ENCODE measurements around the gene ULK4.

Gene ULK4

DNA sequence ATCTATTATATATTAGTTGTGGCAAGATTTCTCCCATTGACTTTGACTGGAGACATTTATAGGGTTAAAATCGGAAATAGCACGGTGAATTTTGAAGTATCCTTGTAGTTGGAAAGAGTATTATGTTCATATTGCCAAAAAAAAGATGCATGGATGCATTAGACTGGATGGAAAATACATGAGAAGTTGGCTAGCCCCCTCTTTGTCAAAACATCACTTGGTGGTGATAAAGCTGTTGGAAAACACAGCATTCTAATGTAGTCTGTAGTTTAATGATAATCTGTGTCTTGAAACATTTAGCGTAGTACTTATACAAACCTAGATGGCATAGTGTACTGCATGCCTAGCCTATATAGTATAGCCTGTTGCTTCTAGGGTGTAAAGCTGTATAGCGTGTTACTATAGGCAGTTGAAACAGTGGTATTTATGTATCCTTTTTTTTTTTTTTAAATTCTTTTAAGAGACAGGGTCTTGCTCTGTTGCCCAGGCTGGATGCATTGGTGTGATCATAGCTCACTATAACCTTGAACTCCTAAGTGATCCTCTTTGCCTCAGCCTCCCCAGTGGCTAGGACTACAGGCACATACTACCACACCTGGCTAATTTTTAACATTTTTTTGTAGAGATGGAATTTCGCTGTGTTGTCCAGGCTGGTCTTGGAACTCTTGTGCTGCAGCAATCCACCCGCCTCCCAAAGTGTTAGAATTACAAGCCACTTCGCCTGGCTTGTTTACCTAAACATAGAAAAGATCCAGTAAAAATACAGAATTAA lies 740.8 kb downstream of the ULK4 start:
- in situ Hi-C loops (cut with HindIII; ENCODE audit: low pct_ligation_motif_present, low pct_unique_long_range_greater_than_20kb, low sequenced_read_pairs) = no loop called here
- no peak for DNase-seq

DNA sequence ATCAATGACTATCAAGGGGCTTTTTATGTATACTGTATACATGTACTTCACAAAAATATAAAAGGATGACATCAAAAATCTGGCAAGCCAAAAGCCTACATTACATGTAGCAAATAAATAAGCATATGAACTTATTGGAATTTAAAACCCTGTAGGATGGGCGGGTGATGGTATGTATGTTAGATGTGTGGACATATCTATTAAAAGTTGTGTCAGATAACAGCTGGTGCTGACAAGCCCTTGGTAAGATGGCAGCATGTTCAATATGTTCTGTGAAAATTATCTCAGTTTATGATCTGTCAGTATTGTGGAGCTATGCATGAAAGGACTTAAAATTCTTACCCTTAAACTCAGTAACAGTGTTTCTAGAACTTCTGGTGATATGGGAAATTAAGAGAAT lies 742.5 kb downstream of the ULK4 start:
- in situ Hi-C loops (cut with HindIII; ENCODE audit: low pct_ligation_motif_present, low pct_unique_long_range_greater_than_20kb, low sequenced_read_pairs) = no loop called here
- no peak for DNase-seq

DNA sequence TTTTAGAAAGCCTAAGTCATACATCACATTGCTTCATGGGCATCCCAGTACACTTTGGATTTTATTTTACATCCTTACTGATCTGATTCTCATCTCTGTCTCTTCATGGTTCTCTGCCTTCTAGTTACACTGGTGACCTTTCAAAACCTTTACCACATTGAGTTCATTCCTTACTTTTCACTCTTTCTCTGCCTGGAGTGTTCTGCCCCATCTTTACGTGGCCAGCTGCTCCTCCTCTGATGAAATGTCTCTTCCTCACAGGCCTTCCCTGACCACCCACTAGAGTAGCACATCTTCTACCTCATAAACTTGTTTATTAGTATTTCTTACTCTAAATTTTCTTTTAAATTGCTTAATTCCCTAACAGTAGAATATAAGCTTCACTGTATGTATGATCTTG lies 744.9 kb downstream of the ULK4 start:
- DNase-seq = no peak
- in situ Hi-C loops (cut with HindIII; ENCODE audit: low pct_ligation_motif_present, low pct_unique_long_range_greater_than_20kb, low sequenced_read_pairs) = no loop called here

DNA sequence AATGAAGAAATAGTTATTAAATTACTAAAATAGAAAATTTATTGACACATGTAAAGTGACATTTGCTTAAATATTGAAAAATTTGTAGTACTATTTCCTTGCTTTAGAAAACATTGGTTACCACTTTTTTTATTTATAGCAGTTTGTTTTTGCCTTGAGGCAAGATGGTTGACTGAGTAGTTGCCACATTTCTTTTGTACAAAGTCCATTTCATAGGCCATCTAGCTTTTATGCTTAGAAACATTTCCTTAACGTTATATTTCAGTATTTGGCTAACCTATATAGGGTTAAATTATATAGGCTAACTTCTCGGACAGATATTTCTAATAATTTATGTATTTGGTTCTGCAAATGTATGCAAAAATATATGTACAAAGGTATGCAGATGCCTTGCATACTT lies 745.5 kb downstream of the ULK4 start:
- in situ Hi-C loops (cut with HindIII; ENCODE audit: low pct_ligation_motif_present, low pct_unique_long_range_greater_than_20kb, low sequenced_read_pairs) = no loop called here

DNA sequence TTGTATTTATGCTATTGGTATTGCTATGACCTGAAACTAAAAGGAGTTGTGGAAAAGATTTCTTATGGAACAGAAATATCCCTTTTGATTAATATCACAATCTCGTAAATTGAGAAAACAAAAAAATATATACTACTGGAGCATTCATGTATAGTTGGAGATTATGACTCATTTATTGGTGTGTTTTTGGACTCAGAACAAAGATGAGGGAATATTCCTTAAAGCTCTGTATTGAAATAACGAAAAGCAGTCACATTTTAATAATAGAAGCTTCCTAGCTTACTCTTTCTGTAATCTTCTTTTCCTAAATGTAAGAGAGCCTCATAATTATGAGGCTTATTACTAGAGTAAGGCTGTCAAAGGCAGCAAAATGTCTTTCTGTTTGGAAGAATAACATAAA lies 748.3 kb downstream of the ULK4 start:
- in situ Hi-C loops (cut with HindIII; ENCODE audit: low pct_ligation_motif_present, low pct_unique_long_range_greater_than_20kb, low sequenced_read_pairs) = no loop called here
- DNase-seq = no peak

More for the DNA sequence above, 745.5 kb downstream of the ULK4 start:
- no peak for DNase-seq

DNA sequence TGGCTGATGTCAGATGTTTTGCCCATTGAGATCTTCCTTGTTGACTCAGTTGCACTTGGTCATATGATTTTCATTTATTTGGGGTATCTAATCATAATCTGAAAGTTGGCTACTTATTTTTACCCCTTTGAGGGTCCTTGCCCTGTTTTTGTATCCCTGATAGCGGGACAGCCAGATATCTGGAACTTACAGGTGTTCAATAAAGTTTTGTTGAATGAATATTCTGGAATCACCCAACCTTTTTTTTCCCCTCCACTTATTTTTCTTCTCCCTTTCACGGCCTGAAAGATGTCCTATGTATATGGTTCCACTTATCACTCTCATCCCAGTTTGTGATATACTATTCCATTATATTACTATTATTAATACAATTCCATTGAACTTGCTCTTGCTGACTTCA lies 749.8 kb downstream of the ULK4 start:
- no peak for DNase-seq
- in situ Hi-C loops (cut with HindIII; ENCODE audit: low pct_ligation_motif_present, low pct_unique_long_range_greater_than_20kb, low sequenced_read_pairs) = no loop called here

DNA sequence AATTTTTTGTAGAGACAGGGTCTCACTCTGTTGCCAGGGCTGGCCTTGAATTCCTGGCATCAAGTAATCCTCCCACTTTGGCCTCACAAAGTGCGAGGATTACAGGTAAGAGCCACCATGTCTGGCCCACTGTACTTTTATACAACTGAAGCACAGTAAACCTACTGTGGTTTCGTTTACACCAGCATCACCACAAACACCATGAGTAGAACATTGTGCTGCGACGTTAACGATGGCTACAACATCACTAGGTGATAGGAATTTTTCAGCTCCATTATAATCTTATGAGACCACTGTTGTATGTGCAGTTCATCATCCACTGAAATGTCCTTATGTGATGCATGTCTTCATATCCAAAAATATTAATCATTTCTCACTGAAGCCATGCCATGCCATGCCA lies 750.9 kb downstream of the ULK4 start:
- in situ Hi-C loops (cut with HindIII; ENCODE audit: low pct_ligation_motif_present, low pct_unique_long_range_greater_than_20kb, low sequenced_read_pairs) = no loop called here
- no peak for DNase-seq

DNA sequence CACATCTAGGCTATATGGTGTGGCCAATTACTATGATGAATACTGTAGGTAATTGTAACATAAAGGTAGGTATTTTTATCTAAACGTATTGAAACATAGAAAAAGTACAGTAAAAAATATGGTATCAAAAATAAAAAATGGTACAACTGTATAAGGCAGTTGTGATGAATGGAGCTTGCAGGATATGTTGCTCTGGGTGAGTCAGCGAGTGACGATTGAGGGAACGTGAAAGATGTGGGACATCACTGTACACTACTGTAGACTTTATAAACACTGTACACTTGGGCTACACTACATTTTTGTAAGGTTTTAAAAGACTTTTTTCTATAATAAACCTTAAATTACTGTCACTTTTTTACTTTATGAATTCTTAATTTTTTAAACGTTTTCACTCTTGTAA lies 752.3 kb downstream of the ULK4 start:
- in situ Hi-C loops (cut with HindIII; ENCODE audit: low pct_ligation_motif_present, low pct_unique_long_range_greater_than_20kb, low sequenced_read_pairs) = no loop called here
- no peak for DNase-seq

DNA sequence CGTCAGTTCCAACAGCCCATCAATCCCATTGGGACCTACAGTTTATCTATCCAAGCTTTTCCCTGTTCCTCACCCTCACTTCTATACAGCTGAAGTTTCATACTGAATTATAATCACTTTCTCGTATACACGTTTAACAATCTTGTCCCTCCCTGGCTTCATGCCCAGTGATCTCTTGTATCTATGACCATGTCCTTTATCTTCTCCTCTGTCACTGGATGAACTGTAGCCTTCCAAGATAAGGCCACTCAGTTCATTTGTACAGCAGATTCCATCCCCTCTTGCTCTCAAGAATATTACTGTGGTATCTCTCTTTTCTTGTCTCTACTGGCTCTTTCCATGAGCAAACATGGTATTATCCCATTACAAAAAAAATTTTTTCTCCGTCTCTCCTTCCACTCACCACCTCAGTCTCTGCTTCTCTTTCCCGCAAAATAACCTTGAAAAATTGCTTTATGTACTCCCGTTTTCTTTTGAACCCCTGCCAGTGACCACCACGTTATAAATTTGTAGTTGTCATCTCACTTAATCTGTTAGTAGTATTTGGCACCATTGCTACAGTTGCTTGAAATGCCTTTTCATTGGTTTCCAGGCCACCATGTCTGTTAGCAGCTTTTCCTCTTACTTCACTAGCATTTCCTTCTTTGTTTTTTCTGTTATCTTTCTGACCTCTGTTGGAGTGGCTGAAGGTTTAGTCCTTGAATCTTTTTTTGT lies 753.2 kb downstream of the ULK4 start:
- in situ Hi-C loops (cut with HindIII; ENCODE audit: low pct_ligation_motif_present, low pct_unique_long_range_greater_than_20kb, low sequenced_read_pairs) = no loop called here
- no peak for DNase-seq

DNA sequence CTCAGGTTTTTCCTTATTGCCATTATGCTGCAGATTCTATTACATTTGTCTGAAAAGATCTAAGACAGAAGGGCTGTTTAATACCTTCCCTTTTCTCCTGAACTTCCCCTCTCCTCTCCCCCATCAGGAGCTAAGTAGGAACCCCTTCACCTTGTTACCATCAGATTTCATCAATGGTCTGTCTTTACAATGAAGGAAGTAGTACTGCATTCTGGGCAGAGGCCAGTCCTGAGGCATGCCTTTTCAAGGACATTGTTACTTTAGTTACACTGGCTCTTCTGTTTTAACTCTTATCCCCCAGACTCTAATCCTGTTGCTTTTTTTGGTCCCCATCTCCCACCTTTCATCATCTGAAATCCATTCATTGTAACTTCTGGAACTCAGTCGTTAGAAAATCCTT lies 754.5 kb downstream of the ULK4 start:
- DNase-seq = no peak
- in situ Hi-C loops (cut with HindIII; ENCODE audit: low pct_ligation_motif_present, low pct_unique_long_range_greater_than_20kb, low sequenced_read_pairs) = no loop called here

DNA sequence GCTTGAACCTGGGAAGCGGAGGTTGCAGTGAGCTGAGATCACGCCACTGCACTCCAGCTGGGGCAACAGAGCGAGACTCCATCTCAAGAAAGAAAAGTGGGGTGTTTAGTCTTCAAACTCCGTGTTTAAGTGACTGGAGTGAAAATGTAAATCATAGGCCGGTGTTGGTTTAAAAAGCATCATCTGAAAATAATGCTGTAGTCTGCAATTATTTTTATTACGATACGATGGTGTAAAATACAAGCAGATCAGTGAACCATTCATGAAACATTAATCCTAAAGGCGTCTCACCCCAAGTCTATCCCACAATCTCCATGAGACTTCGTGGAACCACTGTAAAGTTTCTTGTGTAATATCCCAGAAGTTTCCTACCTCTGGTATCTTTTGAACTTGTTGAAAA lies 756.3 kb downstream of the ULK4 start:
- in situ Hi-C loops (cut with HindIII; ENCODE audit: low pct_ligation_motif_present, low pct_unique_long_range_greater_than_20kb, low sequenced_read_pairs) = no loop called here
- DNase-seq = no peak

DNA sequence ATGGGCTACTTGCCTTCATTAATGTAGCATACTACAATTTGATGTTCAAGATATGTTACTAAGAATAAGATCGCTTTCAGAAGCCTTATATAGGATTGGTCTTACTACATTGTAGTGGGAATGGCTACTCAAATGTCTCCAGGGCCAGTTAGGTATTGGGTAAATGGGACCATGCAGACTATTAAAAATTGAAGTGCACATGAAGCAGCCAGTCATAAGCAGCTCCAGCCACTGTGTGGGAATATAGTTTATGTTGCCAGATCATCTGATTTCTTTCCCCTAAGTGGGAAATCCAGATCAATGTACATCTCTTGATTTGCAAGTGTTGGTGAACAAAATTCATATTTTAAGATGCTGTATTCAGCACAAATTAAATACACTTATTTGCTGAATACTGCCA lies 757.5 kb downstream of the ULK4 start:
- in situ Hi-C loops (cut with HindIII; ENCODE audit: low pct_ligation_motif_present, low pct_unique_long_range_greater_than_20kb, low sequenced_read_pairs) = no loop called here
- DNase-seq = no peak

DNA sequence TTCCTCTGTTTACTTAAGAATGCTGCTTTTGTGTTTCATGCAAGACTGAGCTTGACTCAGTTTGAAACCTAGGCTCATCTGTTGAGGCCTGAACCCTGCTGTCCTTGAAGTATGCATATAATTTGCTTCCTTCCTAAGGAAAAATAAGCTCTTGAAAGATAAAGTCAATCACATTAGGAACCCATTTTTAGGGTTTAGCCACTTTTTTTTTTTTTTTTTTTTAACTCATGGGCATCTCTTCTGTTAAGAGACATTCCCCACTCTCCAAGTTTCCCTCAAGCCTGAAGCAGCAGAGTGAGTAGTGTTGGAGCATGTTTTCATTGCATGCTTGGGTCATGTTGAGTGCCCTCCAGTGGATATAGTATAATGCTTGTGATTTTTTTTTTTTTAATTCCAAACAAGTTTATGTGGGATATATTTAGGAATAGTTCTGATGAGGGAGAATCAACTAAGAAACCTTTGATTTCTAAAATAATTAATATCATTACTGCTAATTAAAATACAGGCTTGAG lies 759.0 kb downstream of the ULK4 start:
- DNase-seq = peak; percentile 62
- in situ Hi-C loops (cut with HindIII; ENCODE audit: low pct_ligation_motif_present, low pct_unique_long_range_greater_than_20kb, low sequenced_read_pairs) = no loop called here

DNA sequence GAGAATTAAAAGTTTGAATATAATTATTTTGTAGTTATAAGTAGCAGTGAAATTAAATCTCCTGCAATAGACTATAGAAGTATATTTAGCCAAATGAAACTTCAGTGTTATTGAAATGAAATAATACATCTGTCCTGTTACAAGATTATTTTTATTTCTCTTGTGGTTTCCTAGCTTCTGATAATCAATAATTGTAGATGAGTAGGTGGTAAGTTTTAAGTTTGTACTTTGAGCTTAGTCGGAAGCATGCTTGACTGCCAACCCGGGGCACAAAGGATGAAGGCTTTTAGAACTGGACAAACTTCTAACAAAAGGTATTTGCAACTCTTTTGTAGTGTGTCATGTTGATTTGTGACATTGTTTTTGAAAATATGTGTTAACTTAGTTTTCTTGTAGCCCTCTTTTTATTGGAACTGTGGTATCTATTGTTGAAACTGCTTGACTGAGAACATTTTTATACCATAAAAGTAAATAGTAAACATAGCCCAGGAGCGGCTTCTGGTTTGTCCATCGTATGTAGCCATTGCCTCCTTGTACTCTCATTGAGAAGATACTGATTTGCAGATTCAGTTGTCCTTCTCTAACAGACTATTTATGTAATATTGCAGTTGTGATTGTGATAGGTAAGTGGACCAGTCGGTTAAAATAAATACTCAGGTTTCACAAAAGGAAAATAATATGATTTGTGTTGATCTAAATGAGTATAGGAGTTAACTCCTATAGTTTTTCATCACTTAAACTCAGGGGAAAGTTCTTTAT lies 759.6 kb downstream of the ULK4 start:
- in situ Hi-C loops (cut with HindIII; ENCODE audit: low pct_ligation_motif_present, low pct_unique_long_range_greater_than_20kb, low sequenced_read_pairs) = no loop called here

DNA sequence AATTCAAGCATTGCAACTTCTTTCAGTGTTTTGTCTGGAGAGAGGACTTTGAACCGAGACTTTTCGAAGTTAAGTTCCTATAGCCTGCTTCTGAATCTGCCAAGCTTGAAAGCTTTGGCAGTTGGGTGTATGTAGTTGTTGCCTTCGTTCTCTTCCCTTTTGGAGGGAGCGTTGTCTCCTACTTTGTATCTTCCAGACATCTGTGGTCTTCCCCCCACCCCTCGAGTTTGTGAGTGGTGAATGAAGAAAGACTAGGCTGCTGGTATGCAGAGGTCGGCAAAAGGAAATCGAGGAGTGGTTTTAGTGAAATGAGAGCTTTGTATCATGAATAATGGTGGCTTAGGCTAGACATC lies 761.3 kb downstream of the ULK4 start:
- DNase-seq = peak; percentile 45
- in situ Hi-C loops (cut with HindIII; ENCODE audit: low pct_ligation_motif_present, low pct_unique_long_range_greater_than_20kb, low sequenced_read_pairs) = no loop called here

More for the DNA sequence above, 759.6 kb downstream of the ULK4 start:
- DNase-seq = no peak

DNA sequence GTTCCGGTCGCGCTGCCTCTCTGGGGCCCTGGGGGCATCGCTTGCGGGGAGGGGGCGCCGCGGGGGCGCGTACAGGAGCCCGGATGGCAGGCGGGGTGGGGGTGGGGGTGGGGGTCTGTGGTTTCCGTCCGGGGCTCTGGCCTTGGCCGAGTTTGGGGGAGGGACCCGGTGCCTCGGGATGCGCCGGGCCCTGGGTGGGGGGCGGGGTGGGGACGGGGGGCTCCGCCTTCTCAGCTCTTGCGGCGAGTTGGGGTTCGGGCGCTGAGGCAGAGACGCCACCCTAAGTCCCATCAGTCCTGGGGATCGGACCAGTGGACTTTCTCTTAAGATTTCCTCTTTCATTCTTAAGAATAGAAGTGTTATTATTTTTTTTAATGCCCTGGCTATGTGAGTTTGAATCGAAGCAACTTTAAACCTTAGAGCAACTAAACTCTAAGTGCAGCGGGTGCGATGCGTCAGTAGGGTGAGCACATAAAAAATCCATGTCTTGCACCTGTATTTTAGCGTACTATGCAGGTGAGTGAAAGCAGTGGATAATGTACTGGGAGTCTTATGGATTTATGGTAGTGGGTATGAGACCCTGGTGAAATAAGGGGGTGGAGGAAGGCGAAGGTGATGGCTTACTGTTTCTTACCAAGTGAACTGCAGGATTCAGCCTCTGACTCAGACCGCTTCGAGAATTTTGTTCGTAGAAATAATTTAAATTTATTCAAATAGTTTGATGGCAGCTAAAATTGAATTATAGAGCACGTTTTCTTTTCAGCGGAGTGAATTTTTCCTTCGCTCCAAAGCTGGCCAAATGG lies 761.8 kb downstream of the ULK4 start:
- in situ Hi-C loops (cut with HindIII; ENCODE audit: low pct_ligation_motif_present, low pct_unique_long_range_greater_than_20kb, low sequenced_read_pairs) = no loop called here
- DNase-seq = peak; percentile 28

DNA sequence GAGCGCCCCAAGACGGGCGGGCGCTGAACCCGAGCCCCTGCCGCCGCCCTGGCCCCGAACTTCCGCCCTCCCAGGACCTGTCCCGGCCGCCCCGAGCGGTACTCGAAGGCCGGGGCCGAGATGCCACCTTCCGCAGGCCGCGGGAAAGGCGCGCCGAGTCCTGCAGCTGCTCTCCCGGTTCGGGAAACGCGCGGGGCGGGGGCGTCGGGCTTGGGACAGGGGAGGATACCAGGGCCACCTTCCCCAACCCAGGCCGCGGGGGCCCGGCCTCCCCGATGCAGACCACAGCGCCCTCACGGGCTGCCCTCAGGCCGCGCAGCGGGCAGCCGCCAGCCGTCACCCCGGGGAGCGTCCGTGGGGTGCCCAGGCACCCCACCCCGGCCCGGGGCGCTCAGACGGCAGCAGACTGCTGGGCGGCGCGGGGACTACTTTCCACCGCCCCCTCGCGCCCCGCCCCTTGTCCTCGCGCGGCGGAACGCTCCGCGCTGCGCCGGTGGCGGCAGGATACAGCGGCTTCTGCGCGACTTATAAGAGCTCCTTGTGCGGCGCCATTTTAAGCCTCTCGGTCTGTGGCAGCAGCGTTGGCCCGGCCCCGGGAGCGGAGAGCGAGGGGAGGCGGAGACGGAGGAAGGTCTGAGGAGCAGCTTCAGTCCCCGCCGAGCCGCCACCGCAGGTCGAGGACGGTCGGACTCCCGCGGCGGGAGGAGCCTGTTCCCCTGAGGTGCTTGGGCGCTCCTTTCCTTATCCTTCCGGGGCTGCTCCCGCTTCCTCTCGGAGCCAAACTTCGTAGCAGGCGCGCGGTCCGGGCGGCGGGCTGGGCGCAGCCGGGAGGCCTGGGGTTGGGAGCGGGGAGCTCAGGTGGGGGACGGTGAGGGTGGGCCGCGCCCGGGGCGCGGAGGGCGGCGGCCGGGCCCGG lies 762.7 kb downstream of the ULK4 start, which contains the start of gene CTNNB1:
CTNNB1 (plus strand) TSS at position 556 of the 916 bp plus-strand sequence. CDS start 24,564 bp downstream, outside the sequence.
- in situ Hi-C loops (cut with HindIII; ENCODE audit: low pct_ligation_motif_present, low pct_unique_long_range_greater_than_20kb, low sequenced_read_pairs) = no loop called here

DNA sequence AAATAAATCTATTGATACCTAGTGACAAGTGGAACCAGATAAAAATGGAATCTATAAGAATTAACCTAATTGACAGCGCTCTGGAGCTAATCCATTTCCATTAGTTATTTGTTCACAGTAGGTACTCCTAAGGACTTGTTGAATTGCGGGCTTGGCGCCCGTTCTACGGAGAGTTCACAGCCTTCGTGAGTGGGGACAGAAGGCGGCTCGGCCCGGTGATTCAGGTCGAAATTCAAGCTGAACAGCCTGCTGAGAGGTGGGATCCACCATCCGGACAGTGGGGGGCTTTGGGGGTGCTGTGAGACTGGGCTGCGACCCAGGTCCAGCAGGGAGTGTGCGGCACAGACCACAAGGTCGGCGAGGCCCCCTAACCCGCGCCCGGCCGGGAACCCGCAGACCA lies 763.4 kb downstream of the ULK4 start:
- no peak for DNase-seq
- in situ Hi-C loops (cut with HindIII; ENCODE audit: low pct_ligation_motif_present, low pct_unique_long_range_greater_than_20kb, low sequenced_read_pairs) = no loop called here

More for the DNA sequence above, 762.7 kb downstream of the ULK4 start, which contains the start of gene CTNNB1:
- peak; percentile 91 for DNase-seq

All from ACHN (cell line).